ENCODE results near the gene TBX4.

Gene TBX4

DNA sequence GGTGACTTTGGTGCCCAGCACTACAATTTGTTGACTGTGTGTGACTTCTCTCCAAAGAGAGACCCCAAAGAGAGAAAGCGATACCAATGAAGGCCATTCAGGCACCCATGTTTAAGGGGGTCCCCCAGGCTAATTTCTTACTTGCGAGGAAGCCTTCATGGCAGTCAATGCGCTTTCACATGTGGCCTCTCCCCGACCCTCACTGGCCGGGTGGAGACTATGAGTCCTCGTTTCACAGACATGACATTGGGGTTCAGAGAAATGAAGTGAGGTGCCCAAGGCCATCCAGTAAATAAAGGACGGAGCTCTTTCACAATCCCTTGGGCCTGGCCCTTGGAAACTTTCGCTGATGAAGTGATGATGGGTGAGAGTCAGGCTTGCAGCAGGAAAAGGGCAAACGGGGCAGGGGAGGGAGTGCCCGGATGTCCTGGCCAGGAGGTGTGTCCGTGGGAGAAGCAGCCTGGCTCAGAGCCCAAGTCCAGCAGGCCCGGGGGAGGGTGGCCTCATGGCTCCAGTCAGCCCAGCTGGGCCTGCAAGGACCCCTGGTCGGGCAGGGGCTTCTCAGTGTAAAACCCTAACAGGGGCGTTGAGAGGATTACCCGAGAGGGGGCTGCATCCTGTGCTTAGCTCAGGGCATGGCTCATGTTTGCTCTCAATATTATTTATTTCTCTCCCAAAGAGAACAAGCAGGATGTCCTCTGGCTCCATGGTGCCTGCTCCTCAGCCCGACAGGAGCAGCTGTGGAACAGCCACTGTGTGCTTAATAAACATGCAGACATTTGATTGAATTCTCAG is 37.9 kb upstream of the TBX4 start:
- no peak overlapping the region for H3K4me3 ChIP-seq (ENCODE audit: low read length)
- no peak for DNase-seq (ENCODE audit: low read depth)
- TF ChIP-seq, protein P1, sequence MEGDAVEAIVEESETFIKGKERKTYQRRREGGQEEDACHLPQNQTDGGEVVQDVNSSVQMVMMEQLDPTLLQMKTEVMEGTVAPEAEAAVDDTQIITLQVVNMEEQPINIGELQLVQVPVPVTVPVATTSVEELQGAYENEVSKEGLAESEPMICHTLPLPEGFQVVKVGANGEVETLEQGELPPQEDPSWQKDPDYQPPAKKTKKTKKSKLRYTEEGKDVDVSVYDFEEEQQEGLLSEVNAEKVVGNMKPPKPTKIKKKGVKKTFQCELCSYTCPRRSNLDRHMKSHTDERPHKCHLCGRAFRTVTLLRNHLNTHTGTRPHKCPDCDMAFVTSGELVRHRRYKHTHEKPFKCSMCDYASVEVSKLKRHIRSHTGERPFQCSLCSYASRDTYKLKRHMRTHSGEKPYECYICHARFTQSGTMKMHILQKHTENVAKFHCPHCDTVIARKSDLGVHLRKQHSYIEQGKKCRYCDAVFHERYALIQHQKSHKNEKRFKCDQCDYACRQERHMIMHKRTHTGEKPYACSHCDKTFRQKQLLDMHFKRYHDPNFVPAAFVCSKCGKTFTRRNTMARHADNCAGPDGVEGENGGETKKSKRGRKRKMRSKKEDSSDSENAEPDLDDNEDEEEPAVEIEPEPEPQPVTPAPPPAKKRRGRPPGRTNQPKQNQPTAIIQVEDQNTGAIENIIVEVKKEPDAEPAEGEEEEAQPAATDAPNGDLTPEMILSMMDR (conservative IDR thresholded peaks at IDR 0.05; ENCODE audit: low read depth, low read length): no peak

DNA sequence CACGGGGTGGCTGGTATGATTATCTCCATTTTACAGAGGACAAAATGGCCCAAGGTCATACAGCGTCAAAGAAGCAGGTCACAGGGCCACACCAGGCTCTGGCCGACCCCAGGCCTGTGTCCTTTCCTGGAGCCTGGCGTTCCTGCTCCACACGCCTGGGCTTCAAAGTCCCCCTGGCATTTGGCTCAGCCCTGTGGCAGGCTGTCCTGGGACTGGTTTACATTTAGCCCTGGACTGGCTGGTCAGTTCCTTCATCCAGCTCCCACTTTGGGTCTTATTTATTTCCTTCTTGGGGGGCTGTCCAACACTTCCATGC is 37.3 kb upstream of the TBX4 start:
- no peak for DNase-seq (ENCODE audit: low read depth)
- H3K4me3 ChIP-seq (ENCODE audit: low read length): no peak overlapping the region
- TF ChIP-seq, protein P1 (conservative IDR thresholded peaks at IDR 0.05; ENCODE audit: low read depth, low read length): no peak

DNA sequence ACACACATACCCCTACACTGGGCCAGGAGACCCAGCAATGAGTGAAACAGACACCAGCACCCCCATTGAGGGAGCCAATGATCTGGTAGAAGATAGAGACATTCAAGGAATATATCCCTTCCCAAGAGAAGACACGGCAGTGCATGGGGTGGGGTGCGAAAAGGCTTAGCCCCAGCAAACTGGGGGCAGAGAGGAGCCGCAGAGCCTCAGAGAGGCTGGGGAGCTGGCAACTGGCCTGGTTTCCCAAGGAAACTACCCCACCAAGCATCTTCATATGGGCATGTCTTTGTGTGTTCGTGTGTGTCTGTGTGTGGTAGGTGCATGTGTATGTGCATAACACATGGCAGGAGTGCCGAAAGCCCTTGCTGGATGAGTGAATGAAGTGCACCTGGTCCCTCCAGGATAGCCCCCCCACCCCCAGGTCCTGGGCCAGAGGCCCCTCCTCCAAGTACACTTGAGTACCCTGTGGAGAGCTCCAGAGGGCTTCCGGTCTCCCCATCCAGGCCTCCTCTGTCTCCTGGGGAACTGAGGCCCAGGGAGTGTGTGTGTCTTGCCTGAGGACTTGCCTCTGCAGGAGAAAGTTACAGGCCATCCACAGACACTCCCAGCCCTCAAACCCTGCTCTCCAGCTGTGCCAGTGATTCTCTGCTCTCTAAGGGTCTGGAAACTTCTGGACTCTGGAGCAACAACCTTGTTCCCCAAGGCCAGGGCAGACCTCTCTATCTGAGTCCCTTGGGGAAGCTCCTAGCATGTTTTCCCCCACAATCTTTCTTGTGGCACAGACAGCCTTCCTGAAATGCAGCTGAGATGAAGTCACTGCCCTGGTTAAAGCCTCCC is 36.6 kb upstream of the TBX4 start:
- TF ChIP-seq, protein P1 (conservative IDR thresholded peaks at IDR 0.05; ENCODE audit: low read depth, low read length): no peak
- DNase-seq (ENCODE audit: low read depth): no peak
- no peak overlapping the region for H3K4me3 ChIP-seq (ENCODE audit: low read length)

DNA sequence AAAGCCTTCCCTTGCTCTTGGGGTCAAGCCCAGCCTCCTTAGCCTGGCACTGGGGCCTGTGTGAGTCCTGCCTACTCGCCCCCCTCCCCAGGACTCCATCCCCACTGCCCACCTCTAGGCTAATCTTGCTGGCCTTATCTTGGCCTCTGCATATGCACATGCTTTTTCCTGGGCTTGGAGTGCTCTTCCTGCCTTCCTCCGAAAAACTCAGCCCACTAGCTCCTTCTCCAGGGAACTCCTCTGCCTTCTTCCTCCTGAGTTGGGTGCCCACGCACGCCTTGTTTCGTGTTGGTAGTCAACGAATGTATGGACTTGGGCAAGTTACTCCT is 36.0 kb upstream of the TBX4 start:
- TF ChIP-seq, protein P1 (conservative IDR thresholded peaks at IDR 0.05; ENCODE audit: low read depth, low read length): no peak
- H3K4me3 ChIP-seq (ENCODE audit: low read length): no peak overlapping the region

DNA sequence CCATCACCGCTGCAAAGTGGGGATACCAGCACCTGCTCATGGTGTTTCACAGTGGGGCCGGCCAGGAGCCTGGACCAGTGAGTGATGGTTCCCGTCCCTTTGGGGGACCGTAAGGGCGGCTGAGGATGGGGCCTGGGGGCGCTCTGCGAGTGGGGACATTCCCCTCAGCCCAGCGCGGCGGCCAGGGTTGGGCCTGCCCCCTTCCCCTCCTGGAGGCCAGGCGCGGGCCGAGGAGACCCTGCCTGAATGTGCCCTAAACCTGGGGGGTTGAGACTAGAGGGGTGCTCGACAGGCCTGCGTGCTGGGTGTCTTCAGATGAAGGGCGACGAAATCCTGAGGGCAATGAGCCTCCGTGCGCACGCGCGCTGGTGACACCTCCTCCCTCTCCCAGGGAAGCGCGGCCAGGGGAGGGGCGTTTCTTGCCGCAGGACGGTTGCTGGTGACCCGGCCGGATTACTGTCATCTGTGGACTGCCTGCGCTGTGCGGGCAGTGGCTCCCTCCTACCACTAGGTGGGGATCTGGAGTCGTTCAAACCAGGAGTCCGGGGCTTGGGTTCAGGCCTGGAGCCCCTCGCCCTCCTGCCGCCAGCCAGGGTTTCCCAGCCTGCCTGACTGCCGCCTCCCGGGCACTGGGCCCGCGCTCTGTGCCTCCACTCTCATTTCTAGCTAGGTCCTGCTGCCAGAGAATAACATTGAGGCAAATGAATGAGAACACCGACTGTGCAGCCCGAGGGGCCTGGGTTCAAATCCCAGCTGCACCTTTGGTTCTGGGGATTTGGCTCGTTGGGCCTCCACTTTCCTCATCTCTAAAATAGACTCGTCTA is 35.5 kb upstream of the TBX4 start:
- DNase-seq (ENCODE audit: low read depth): peak; percentile 24
- peak overlapping the region; percentile 20 for H3K4me3 ChIP-seq (ENCODE audit: low read length)
- TF ChIP-seq, protein P1 (conservative IDR thresholded peaks at IDR 0.05; ENCODE audit: low read depth, low read length): peak; percentile 95

More for the DNA sequence above, 36.0 kb upstream of the TBX4 start:
- DNase-seq (ENCODE audit: low read depth): no peak

DNA sequence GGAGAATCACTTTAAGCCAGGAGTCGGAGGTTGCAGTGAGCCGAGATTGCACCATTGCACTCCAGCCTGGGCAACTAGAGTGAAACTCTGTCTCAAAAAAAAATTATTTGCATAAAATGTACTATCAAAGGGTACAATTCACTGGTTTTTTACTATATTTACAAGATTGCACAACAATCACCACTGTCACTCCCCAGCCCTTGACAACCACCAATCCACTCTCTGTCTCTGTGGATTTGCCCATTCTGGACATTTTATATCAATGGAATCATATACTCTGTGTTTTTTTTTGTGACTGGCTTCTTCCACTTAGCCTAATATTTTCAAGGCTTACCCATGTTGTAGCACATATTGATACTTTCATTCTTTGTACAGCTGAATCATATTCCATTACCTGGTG is 33.8 kb upstream of the TBX4 start:
- no peak overlapping the region for H3K4me3 ChIP-seq (ENCODE audit: low read length)
- no peak for DNase-seq (ENCODE audit: low read depth)
- TF ChIP-seq, protein P1 (conservative IDR thresholded peaks at IDR 0.05; ENCODE audit: low read depth, low read length): no peak

Data from retinal pigment epithelial cell (primary cell).